ENCODE data around the gene ADAMTSL1.

DNA sequence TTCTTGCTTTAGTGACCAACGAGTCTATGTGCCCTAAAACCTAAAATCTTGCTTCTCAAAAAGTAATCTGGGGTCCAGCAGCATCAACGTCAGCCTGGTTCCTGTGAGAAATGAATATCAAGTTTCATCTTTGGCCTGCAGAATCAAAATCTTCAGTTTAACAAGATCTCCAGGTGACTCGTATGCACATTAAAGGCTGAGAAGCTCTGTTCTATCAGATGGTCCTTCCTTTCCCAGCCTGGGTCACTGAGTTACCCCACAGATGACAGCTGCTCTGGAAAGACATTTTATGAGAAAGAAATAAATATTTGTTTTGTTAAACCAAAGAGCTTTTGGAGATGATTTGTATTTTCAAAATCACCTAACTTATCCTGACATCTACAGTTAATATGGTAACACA lies 75.8 kb downstream of the ADAMTSL1 start:
- TF ChIP-seq ONECUT2 (CRISPR knock-in tag; IDR thresholded peaks at IDR 0.05) (no peak), ZFP36L2 (CRISPR knock-in tag; IDR thresholded peaks at IDR 0.05) (no peak), ZBTB7B (CRISPR knock-in tag; IDR thresholded peaks at IDR 0.05) (no peak), HHEX (CRISPR knock-in tag; IDR thresholded peaks at IDR 0.05) (no peak), ZNF335 (CRISPR knock-in tag; IDR thresholded peaks at IDR 0.05) (no peak), ZNF121 (CRISPR knock-in tag; IDR thresholded peaks at IDR 0.05) (no peak), ELF4 (CRISPR knock-in tag; IDR thresholded peaks at IDR 0.05; ENCODE audit: borderline replicate concordance) (no peak), FOXK2 (IDR thresholded peaks at IDR 0.05) (no peak), POLR2AphosphoS5 (IDR thresholded peaks at IDR 0.05; ENCODE audit: low read depth, low read length) (no peak), SMC3 (IDR thresholded peaks at IDR 0.05; ENCODE audit: low read length) (no peak), HMG20B (CRISPR knock-in tag; conservative IDR thresholded peaks at IDR 0.05) (no peak), ZNF513 (CRISPR knock-in tag; conservative IDR thresholded peaks at IDR 0.05) (no peak)

Data from HepG2 (cell line).